Keratinocyte (primary cell): ENCODE results near the gene METTL26. TPM values are rescaled to one million over a fixed set of nuclear protein-coding genes. Genes with fewer than 3 reads are reported as not detected.
A peak's percentile ranks its signal among the peaks of the same experiment; 100 is the strongest.

Source experiments
- DNase-seq: peaks from one replicate; pipeline ENCODE4 v3.0.0-alpha.2; 2011; ENCODE audit warnings: low read depth, missing footprints, low spot score
- FAIRE-seq: peaks from 2 replicates; lab custom pipeline; 2011; peaks lifted over from hg19 to GRCh38; lab: Jason Lieb, UNC
- H2AFZ ChIP-seq: 2 replicates; pipeline ENCODE4 v1.6.0; 2012; ENCODE audit warnings: low read length, control low read depth, inconsistent platforms; ENCODE audit not compliant: control insufficient read depth
- H3K27ac ChIP-seq: 2 replicates; pipeline ENCODE4 v1.5.1; 2011; ENCODE audit warnings: low read length; ENCODE audit not compliant: control insufficient read depth, insufficient read depth
- H3K27me3 ChIP-seq: 3 replicates; pipeline ENCODE4 v1.6.0; 2011; ENCODE audit warnings: low read length; ENCODE audit not compliant: control insufficient read depth, insufficient read depth; ENCODE audit errors: extremely low read depth
- H3K36me3 ChIP-seq, 2 experiments: 2 replicates in 1 of 2; 3 replicates in 1 of 2; pipeline ENCODE4 v1.5.1; 2011; ENCODE audit warnings: low read length in 2 of 2, mild to moderate bottlenecking in 1 of 2; ENCODE audit not compliant: control insufficient read depth in 2 of 2, insufficient read depth in 2 of 2; ENCODE audit errors: extremely low read depth in 1 of 2
- H3K4me1 ChIP-seq: 3 replicates; pipeline ENCODE4 v1.5.1; 2011; ENCODE audit warnings: low read length; ENCODE audit not compliant: control insufficient read depth, insufficient read depth; ENCODE audit errors: extremely low read depth
- H3K4me2 ChIP-seq: 3 replicates; pipeline ENCODE4 v1.6.0; 2011; ENCODE audit warnings: low read depth, low read length; ENCODE audit not compliant: control insufficient read depth, insufficient read depth; ENCODE audit errors: extremely low read depth
- H3K4me3 ChIP-seq, 3 experiments: fragments of 200-600 bp in 1 of 3; sonication (generic) in 1 of 3; 2 replicates in 2 of 3; 3 replicates in 1 of 3; pipeline ENCODE4 v1.5.1; 2011 to 2016; ENCODE audit warnings: low read length in 3 of 3, mild to moderate bottlenecking in 3 of 3, control low read depth in 2 of 3, inconsistent platforms in 1 of 3, low read depth in 1 of 3, mixed read lengths in 1 of 3, mixed run types in 1 of 3, moderate library complexity in 1 of 3; ENCODE audit not compliant: control insufficient read depth in 2 of 3, insufficient read depth in 2 of 3; ENCODE audit errors: extremely low read depth in 1 of 3
- H3K79me2 ChIP-seq: 2 replicates; pipeline ENCODE4 v1.6.0; 2012; ENCODE audit warnings: low read length; ENCODE audit not compliant: control insufficient read depth, insufficient read depth
- H3K9ac ChIP-seq: 3 replicates; pipeline ENCODE4 v1.6.0; 2011; ENCODE audit warnings: low read length; ENCODE audit not compliant: control insufficient read depth, insufficient read depth; ENCODE audit errors: extremely low read depth
- H3K9me1 ChIP-seq: 3 replicates; pipeline ENCODE4 v1.6.0; 2011; ENCODE audit warnings: low read length; ENCODE audit not compliant: control insufficient read depth, insufficient read depth; ENCODE audit errors: extremely low read depth
- H3K9me3 ChIP-seq: 2 replicates; pipeline ENCODE4 v1.5.1; 2012; ENCODE audit warnings: low read depth, low read length; ENCODE audit not compliant: control insufficient read depth
- H4K20me1 ChIP-seq: 3 replicates; pipeline ENCODE4 v1.6.0; 2011; ENCODE audit warnings: low read length; ENCODE audit not compliant: control insufficient read depth, insufficient read depth; ENCODE audit errors: extremely low read depth
- CTCF ChIP-seq, 3 experiments: IDR thresholded peaks in 1 of 3; conservative IDR thresholded peaks in 1 of 3; optimal IDR thresholded peaks in 1 of 3; 2 replicates in 2 of 3; 3 replicates in 1 of 3; pipeline versions ENCODE3 to v1.5.1; 2011; ENCODE audit warnings: low read length in 3 of 3, mild to moderate bottlenecking in 3 of 3, moderate library complexity in 2 of 3, control low read depth in 1 of 3, inconsistent platforms in 1 of 3; ENCODE audit not compliant: insufficient read depth in 2 of 3; ENCODE audit errors: extremely low read depth in 1 of 3
- EZH2 ChIP-seq: IDR thresholded peaks from one replicate; pipeline ENCODE4 v1.6.1; 2012; ENCODE audit warnings: inconsistent platforms, mild to moderate bottlenecking, low read length, moderate library complexity
- dilution Hi-C: fragments of 300-500 bp; cut with MboI; formaldehyde crosslinking; loops from one replicate; pipeline ENCODE4 v1.7.0; 2020; ENCODE audit warnings: low sequenced_read_pairs; ENCODE audit not compliant: extremely low pct_ligation_motif_present
- polyA plus RNA-seq, 5 experiments: library from polyadenylated mRNA; depleted of rRNA in 3 of 5; stranded (reverse) in 3 of 5; stranded (forward) in 1 of 5; unstranded in 1 of 5; fragments of >200 nt; gene quantifications; 1 replicate in 1 of 5; 2 replicates in 3 of 5; 3 replicates in 1 of 5; pipeline versions ENCODE4 v1.2.1 to v1.2.3, GENCODE V29; 2011 to 2012; ENCODE audit warnings: missing spikeins in 2 of 5, low read depth in 1 of 5, low replicate concordance in 1 of 5

Gene METTL26
- polyA plus RNA-seq, 1 donor (not counting 4 experiments of a cell fraction or from before 2014, with no cell fraction given) = 46.9 TPM

- no peaks in the 10 kb centered on the region for H3K9me3 ChIP-seq
- no peak overlapping the region for H3K4me3 ChIP-seq
- H3K4me2 ChIP-seq = no peak overlapping the region
- H3K27me3 ChIP-seq = no peaks in the 10 kb centered on the region
- H3K4me1 ChIP-seq = peaks cover 9% of the 10 kb centered on the region
- H4K20me1 ChIP-seq = no peaks in the 10 kb centered on the region
- TF ChIP-seq EZH2 = no peak
- H3K27ac ChIP-seq = no peak overlapping the region
- DNase-seq = no peak
- H2AFZ ChIP-seq = no peak overlapping the region
- no peak for FAIRE-seq
- no peaks in the 10 kb centered on the region for H3K36me3 ChIP-seq
- H3K79me2 ChIP-seq = peaks cover 3% of the 10 kb centered on the region
- H3K9ac ChIP-seq = no peak overlapping the region
- dilution Hi-C loops = no loop called here
- peaks cover 2% of the 10 kb centered on the region for H3K9me1 ChIP-seq
These were observed 8.5 kb upstream of the METTL26 start for GRCh38 chr16:644556-644955.

GRCh38 chr16:643050-643368, 6.9 kb upstream of the METTL26 start:
- Histone ChIP-seq H3K9me3 (no peaks in the 10 kb centered on the region), H3K27ac (no peak overlapping the region), H3K79me2 (peaks cover 2% of the 10 kb centered on the region), H3K4me3 (peak overlapping the region; percentile 53 to 69 (median 65)), H2AFZ (no peak overlapping the region), H3K9me1 (peaks cover 2% of the 10 kb centered on the region), H3K36me3 (no peaks in the 10 kb centered on the region), H3K27me3 (no peaks in the 10 kb centered on the region), H3K4me1 (peaks cover 5% of the 10 kb centered on the region), H4K20me1 (no peaks in the 10 kb centered on the region), H3K9ac (peak overlapping the region; percentile 67), H3K4me2 (peak overlapping the region; percentile 80)
- dilution Hi-C loops = no loop called here
- TF ChIP-seq EZH2 = no peak
- no peak for TF ChIP-seq CTCF (optimal IDR thresholded peaks at IDR 0.05 in 1 of 3, IDR thresholded peaks at IDR 0.05 in 1 of 3, conservative IDR thresholded peaks at IDR 0.05 in 1 of 3; ENCODE audit: extremely low read depth in 1 of 3, insufficient read depth in 2 of 3, low read length in 3 of 3)
- FAIRE-seq (no peak), DNase-seq (no peak)
